ENCODE results near the gene CDC14A. TPM values are rescaled to one million over a fixed set of nuclear protein-coding genes. Genes with fewer than 3 reads are reported as not detected.

The CDC14A gene
- total RNA-seq, 1 donor from 2014 or later = 6.3 TPM

DNA sequence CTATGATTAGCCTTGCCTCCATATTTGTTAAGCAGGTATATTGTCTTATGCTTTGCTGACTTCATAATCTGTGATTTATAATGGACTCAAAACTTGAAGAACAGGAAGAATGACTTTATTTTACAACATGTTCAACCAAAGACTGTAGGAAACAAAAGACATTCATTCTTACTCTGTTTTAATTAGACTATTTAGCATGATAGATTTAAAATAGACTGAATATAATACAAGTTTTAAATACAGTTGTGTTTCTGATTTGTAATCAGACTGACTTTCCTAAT is 63.1 kb downstream of the CDC14A start:
- H3K4me3 ChIP-seq (ENCODE audit: insufficient read depth, low read depth, low read length) = no peak overlapping the region
- H3K9ac ChIP-seq (ENCODE audit: low read length) = no peak overlapping the region
- no peaks in the 10 kb centered on the region for H3K9me3 ChIP-seq (ENCODE audit: insufficient read depth, low read depth, low read length)
- H3K4me1 ChIP-seq (ENCODE audit: insufficient read depth, low read length) = no peaks in the 10 kb centered on the region
- FAIRE-seq (no peak), DNase-seq (ENCODE audit: low read depth) (no peak)
- Mint-ChIP-seq H3K4me1 (ENCODE audit: low read depth, unreplicated experiment) (peaks cover 10% of the 10 kb centered on the region), H3K27ac (ENCODE audit: unreplicated experiment) (no peak overlapping the region), H3K36me3 (ENCODE audit: low read depth, unreplicated experiment) (peaks cover 5% of the 10 kb centered on the region), H3K4me3 (ENCODE audit: unreplicated experiment) (no peak overlapping the region), H3K27me3 (ENCODE audit: low read depth, unreplicated experiment) (no peaks in the 10 kb centered on the region), H3K9me3 (ENCODE audit: unreplicated experiment) (no peaks in the 10 kb centered on the region)
- H3K79me2 ChIP-seq (ENCODE audit: insufficient read depth, low read length) = no peaks in the 10 kb centered on the region
- H4K20me1 ChIP-seq (ENCODE audit: insufficient read depth, low read length) = no peaks in the 10 kb centered on the region
- no peaks in the 10 kb centered on the region for H3K27me3 ChIP-seq (ENCODE audit: insufficient read depth, low read length)
- TF ChIP-seq, protein P1, sequence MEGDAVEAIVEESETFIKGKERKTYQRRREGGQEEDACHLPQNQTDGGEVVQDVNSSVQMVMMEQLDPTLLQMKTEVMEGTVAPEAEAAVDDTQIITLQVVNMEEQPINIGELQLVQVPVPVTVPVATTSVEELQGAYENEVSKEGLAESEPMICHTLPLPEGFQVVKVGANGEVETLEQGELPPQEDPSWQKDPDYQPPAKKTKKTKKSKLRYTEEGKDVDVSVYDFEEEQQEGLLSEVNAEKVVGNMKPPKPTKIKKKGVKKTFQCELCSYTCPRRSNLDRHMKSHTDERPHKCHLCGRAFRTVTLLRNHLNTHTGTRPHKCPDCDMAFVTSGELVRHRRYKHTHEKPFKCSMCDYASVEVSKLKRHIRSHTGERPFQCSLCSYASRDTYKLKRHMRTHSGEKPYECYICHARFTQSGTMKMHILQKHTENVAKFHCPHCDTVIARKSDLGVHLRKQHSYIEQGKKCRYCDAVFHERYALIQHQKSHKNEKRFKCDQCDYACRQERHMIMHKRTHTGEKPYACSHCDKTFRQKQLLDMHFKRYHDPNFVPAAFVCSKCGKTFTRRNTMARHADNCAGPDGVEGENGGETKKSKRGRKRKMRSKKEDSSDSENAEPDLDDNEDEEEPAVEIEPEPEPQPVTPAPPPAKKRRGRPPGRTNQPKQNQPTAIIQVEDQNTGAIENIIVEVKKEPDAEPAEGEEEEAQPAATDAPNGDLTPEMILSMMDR (IDR thresholded peaks at IDR 0.05; ENCODE audit: insufficient read depth, low read depth, low read length) = no peak
- no peak for TF ChIP-seq EZH2 (IDR thresholded peaks at IDR 0.05; ENCODE audit: insufficient read depth, low read length)
- H3K27ac ChIP-seq (ENCODE audit: low read depth, low read length) = no peak overlapping the region
- H3K4me2 ChIP-seq (ENCODE audit: low read length) = no peak overlapping the region
- no peak overlapping the region for H2AFZ ChIP-seq (ENCODE audit: low read depth, low read length)
- no peaks in the 10 kb centered on the region for H3K36me3 ChIP-seq (ENCODE audit: insufficient read depth, low read length)

DNA sequence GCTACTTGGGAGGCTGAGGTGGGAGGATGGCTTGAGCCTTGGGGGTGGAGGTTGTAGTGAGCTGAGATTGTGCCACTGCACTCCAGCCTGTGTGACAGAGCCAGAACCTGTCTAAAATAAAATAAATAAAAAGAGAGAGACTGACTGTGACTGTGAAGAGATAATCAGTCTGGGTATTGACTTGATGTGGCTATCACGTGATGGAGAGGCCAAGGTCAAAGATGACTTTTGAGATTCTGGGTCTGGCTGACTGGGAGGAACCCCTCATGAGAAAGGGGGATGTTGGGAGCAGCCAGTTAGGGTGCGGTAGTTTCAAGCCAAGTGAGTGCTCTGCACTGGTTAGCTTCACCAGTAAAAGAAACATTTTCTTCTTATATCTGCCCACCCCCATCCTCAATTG is 66.8 kb downstream of the CDC14A start:
- H3K27me3 Mint-ChIP-seq (ENCODE audit: low read depth, unreplicated experiment) = no peaks in the 10 kb centered on the region
- Histone ChIP-seq H2AFZ (ENCODE audit: low read depth, low read length) (no peak overlapping the region), H3K4me2 (ENCODE audit: low read length) (no peak overlapping the region), H3K79me2 (ENCODE audit: insufficient read depth, low read length) (no peaks in the 10 kb centered on the region), H3K4me1 (ENCODE audit: insufficient read depth, low read length) (no peaks in the 10 kb centered on the region), H4K20me1 (ENCODE audit: insufficient read depth, low read length) (no peaks in the 10 kb centered on the region), H3K9ac (ENCODE audit: low read length) (no peak overlapping the region), H3K36me3 (ENCODE audit: insufficient read depth, low read length) (no peaks in the 10 kb centered on the region), H3K9me3 (ENCODE audit: insufficient read depth, low read depth, low read length) (no peaks in the 10 kb centered on the region), H3K27ac (ENCODE audit: low read depth, low read length) (no peak overlapping the region), H3K27me3 (ENCODE audit: insufficient read depth, low read length) (no peaks in the 10 kb centered on the region), H3K4me3 (ENCODE audit: insufficient read depth, low read depth, low read length) (no peak overlapping the region)
- FAIRE-seq = no peak
- TF ChIP-seq, protein P1 (IDR thresholded peaks at IDR 0.05; ENCODE audit: insufficient read depth, low read depth, low read length) = no peak
- no peak for TF ChIP-seq EZH2 (IDR thresholded peaks at IDR 0.05; ENCODE audit: insufficient read depth, low read length)
- DNase-seq (ENCODE audit: low read depth) = no peak
- no peaks in the 10 kb centered on the region for H3K9me3 Mint-ChIP-seq (ENCODE audit: unreplicated experiment)
- no peak overlapping the region for H3K4me3 Mint-ChIP-seq (ENCODE audit: unreplicated experiment)
- H3K4me1 Mint-ChIP-seq (ENCODE audit: low read depth, unreplicated experiment) = no peaks in the 10 kb centered on the region
- no peak overlapping the region for H3K27ac Mint-ChIP-seq (ENCODE audit: unreplicated experiment)
- H3K36me3 Mint-ChIP-seq (ENCODE audit: low read depth, unreplicated experiment) = peaks cover 7% of the 10 kb centered on the region

DNA sequence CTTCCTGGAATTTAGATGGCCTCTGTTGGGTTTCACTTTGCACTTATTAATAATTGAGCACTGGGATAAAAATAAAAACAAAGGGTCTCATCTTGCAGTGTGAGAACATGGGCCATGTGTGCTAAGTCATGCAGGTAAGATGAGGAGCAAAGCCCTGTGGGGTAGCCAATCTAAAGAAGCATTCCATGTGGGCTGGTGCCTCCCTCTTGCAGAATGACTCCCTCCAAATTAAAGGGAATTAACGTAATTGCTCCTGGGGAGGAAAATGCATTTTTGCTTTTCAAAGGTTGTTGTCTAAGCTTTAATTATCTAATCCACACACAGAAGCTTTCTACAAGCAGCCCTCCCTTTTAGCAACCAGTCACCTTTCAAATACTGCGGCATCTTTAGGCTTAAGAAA is 69.8 kb downstream of the CDC14A start:
- Mint-ChIP-seq H3K27me3 (ENCODE audit: low read depth, unreplicated experiment) (no peaks in the 10 kb centered on the region), H3K36me3 (ENCODE audit: low read depth, unreplicated experiment) (peaks cover 11% of the 10 kb centered on the region), H3K4me1 (ENCODE audit: low read depth, unreplicated experiment) (no peaks in the 10 kb centered on the region), H3K27ac (ENCODE audit: unreplicated experiment) (no peak overlapping the region), H3K4me3 (ENCODE audit: unreplicated experiment) (no peak overlapping the region), H3K9me3 (ENCODE audit: unreplicated experiment) (no peaks in the 10 kb centered on the region)
- H3K4me3 ChIP-seq (ENCODE audit: insufficient read depth, low read depth, low read length) = no peak overlapping the region
- FAIRE-seq (no peak), DNase-seq (ENCODE audit: low read depth) (no peak)
- no peaks in the 10 kb centered on the region for H4K20me1 ChIP-seq (ENCODE audit: insufficient read depth, low read length)
- no peak overlapping the region for H2AFZ ChIP-seq (ENCODE audit: low read depth, low read length)
- no peaks in the 10 kb centered on the region for H3K36me3 ChIP-seq (ENCODE audit: insufficient read depth, low read length)
- H3K27me3 ChIP-seq (ENCODE audit: insufficient read depth, low read length) = no peaks in the 10 kb centered on the region
- H3K27ac ChIP-seq (ENCODE audit: low read depth, low read length) = no peak overlapping the region
- no peak overlapping the region for H3K9ac ChIP-seq (ENCODE audit: low read length)
- H3K9me3 ChIP-seq (ENCODE audit: insufficient read depth, low read depth, low read length) = no peaks in the 10 kb centered on the region
- H3K4me1 ChIP-seq (ENCODE audit: insufficient read depth, low read length) = no peaks in the 10 kb centered on the region
- H3K79me2 ChIP-seq (ENCODE audit: insufficient read depth, low read length) = no peaks in the 10 kb centered on the region
- TF ChIP-seq EZH2 (IDR thresholded peaks at IDR 0.05; ENCODE audit: insufficient read depth, low read length) = no peak
- TF ChIP-seq, protein P1 (IDR thresholded peaks at IDR 0.05; ENCODE audit: insufficient read depth, low read depth, low read length) = no peak
- H3K4me2 ChIP-seq (ENCODE audit: low read length) = no peak overlapping the region

All from astrocyte (in vitro differentiated cells and primary cell).